ENCODE data around the gene CAMK1D.
"Not testable (repeated sequence)": the region's sequence is repeated elsewhere in the genome, so short reads cannot be mapped to it uniquely, and the experiment has no call there.

DNA sequence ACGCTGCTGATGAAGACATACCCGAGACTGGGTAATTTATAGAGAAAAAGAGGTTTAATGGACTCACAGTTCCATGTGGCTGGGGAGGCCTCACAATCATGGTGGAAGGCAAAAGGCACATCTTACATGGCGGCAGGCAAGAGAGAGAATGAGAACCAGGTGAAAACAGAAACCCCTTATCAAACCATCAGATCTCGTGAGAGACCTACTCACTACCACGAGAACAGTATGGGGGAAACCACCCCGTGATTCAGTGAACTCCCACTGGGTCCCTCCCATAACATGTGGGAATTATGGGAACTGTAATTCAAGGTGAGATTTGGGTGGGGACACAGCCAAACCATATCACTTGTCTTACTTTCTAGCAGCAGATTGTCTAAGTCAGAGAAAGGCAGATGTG is 90.4 kb downstream of the CAMK1D start:
- TF ChIP-seq, protein P1, sequence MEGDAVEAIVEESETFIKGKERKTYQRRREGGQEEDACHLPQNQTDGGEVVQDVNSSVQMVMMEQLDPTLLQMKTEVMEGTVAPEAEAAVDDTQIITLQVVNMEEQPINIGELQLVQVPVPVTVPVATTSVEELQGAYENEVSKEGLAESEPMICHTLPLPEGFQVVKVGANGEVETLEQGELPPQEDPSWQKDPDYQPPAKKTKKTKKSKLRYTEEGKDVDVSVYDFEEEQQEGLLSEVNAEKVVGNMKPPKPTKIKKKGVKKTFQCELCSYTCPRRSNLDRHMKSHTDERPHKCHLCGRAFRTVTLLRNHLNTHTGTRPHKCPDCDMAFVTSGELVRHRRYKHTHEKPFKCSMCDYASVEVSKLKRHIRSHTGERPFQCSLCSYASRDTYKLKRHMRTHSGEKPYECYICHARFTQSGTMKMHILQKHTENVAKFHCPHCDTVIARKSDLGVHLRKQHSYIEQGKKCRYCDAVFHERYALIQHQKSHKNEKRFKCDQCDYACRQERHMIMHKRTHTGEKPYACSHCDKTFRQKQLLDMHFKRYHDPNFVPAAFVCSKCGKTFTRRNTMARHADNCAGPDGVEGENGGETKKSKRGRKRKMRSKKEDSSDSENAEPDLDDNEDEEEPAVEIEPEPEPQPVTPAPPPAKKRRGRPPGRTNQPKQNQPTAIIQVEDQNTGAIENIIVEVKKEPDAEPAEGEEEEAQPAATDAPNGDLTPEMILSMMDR (IDR thresholded peaks at IDR 0.05) = not testable (repeated sequence)
- not testable (repeated sequence) for TF ChIP-seq FOXJ3 (CRISPR knock-in tag; IDR thresholded peaks at IDR 0.05; ENCODE audit: borderline replicate concordance); TEAD4 (CRISPR knock-in tag; IDR thresholded peaks at IDR 0.05); ESRRA (CRISPR knock-in tag; IDR thresholded peaks at IDR 0.05; ENCODE audit: borderline replicate concordance); NFYB (CRISPR knock-in tag; conservative IDR thresholded peaks at IDR 0.05; ENCODE audit: low read depth); JAZF1 (CRISPR knock-in tag; IDR thresholded peaks at IDR 0.05); ETV6 (CRISPR knock-in tag; IDR thresholded peaks at IDR 0.05); FOXP1 (CRISPR knock-in tag; IDR thresholded peaks at IDR 0.05; ENCODE audit: borderline replicate concordance); FOXK1 (CRISPR knock-in tag; IDR thresholded peaks at IDR 0.05); RELA (CRISPR knock-in tag; IDR thresholded peaks at IDR 0.05; ENCODE audit: borderline replicate concordance)
- TF ChIP-seq, protein P2, sequence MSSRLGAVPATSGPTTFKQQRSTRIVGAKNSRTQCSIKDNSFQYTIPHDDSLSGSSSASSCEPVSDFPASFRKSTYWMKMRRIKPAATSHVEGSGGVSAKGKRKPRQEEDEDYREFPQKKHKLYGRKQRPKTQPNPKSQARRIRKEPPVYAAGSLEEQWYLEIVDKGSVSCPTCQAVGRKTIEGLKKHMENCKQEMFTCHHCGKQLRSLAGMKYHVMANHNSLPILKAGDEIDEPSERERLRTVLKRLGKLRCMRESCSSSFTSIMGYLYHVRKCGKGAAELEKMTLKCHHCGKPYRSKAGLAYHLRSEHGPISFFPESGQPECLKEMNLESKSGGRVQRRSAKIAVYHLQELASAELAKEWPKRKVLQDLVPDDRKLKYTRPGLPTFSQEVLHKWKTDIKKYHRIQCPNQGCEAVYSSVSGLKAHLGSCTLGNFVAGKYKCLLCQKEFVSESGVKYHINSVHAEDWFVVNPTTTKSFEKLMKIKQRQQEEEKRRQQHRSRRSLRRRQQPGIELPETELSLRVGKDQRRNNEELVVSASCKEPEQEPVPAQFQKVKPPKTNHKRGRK (CRISPR knock-in tag; IDR thresholded peaks at IDR 0.05; ENCODE audit: borderline replicate concordance) = not testable (repeated sequence)
- TF ChIP-seq, protein P3, sequence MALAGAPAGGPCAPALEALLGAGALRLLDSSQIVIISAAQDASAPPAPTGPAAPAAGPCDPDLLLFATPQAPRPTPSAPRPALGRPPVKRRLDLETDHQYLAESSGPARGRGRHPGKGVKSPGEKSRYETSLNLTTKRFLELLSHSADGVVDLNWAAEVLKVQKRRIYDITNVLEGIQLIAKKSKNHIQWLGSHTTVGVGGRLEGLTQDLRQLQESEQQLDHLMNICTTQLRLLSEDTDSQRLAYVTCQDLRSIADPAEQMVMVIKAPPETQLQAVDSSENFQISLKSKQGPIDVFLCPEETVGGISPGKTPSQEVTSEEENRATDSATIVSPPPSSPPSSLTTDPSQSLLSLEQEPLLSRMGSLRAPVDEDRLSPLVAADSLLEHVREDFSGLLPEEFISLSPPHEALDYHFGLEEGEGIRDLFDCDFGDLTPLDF (CRISPR knock-in tag; IDR thresholded peaks at IDR 0.05) = not testable (repeated sequence)
- TF ChIP-seq, protein P4, sequence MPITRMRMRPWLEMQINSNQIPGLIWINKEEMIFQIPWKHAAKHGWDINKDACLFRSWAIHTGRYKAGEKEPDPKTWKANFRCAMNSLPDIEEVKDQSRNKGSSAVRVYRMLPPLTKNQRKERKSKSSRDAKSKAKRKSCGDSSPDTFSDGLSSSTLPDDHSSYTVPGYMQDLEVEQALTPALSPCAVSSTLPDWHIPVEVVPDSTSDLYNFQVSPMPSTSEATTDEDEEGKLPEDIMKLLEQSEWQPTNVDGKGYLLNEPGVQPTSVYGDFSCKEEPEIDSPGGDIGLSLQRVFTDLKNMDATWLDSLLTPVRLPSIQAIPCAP (CRISPR knock-in tag; IDR thresholded peaks at IDR 0.05) = not testable (repeated sequence)

All from WTC11 (cell line).